Activated CD4-positive, alpha-beta T cell treated with anti-CD3 and anti-CD28 coated beads, Interleukin-2, amount 10 ng/mL, durations not matched to agents 24 days and 14 days (primary cell): ENCODE results near the gene SMAD6. TPM values are rescaled to one million over a fixed set of nuclear protein-coding genes. Genes with fewer than 3 reads are reported as not detected.

ENCODE experiments used
- DNase-seq: peaks from one replicate; pipeline ENCODE4 v3.0.0; 2022
- H3K27ac Mint-ChIP-seq: one replicate; pipeline ENCODE4 v1.8.0; 2022; ENCODE audit warnings: mild to moderate bottlenecking, mixed read lengths
- H3K27me3 Mint-ChIP-seq: one replicate; pipeline ENCODE4 v1.8.0; 2022; ENCODE audit warnings: mixed read lengths
- H3K36me3 Mint-ChIP-seq: one replicate; pipeline ENCODE4 v1.8.0; 2022; ENCODE audit warnings: low read depth, mild to moderate bottlenecking, mixed read lengths
- H3K4me1 Mint-ChIP-seq: one replicate; pipeline ENCODE4 v1.8.0; 2021; ENCODE audit warnings: mixed read lengths
- H3K4me3 Mint-ChIP-seq: one replicate; pipeline ENCODE4 v1.8.0; 2022; ENCODE audit warnings: mild to moderate bottlenecking, moderate library complexity, mixed read lengths
- H3K9me3 Mint-ChIP-seq: one replicate; pipeline ENCODE4 v1.8.0; 2021; ENCODE audit warnings: mixed read lengths
- intact Hi-C: fragments of 100-400 bp; cut with micrococcal nuclease; formaldehyde crosslinking; loops from one replicate; pipeline ENCODE4 v1.15.1; 2023
- total RNA-seq: library from RNA; stranded (reverse); gene quantifications from 2 replicates; pipeline ENCODE4 v1.2.3, GENCODE V29; 2022

Gene SMAD6
- total RNA-seq, 1 donor from 2014 or later = 0.40 TPM

GRCh38 chr15:66713843-66714508 lies 11.9 kb downstream of the SMAD6 start:
- H3K27me3 Mint-ChIP-seq = peaks cover 6% of the 10 kb centered on the region
- intact Hi-C loops = no loop called here
- H3K27ac Mint-ChIP-seq = no peak overlapping the region
- H3K36me3 Mint-ChIP-seq = no peaks in the 10 kb centered on the region
- H3K4me1 Mint-ChIP-seq = peaks cover 3% of the 10 kb centered on the region
- no peak overlapping the region for H3K4me3 Mint-ChIP-seq
- no peak for DNase-seq
- no peaks in the 10 kb centered on the region for H3K9me3 Mint-ChIP-seq

GRCh38 chr15:66714543-66714981 lies 12.5 kb downstream of the SMAD6 start:
- Mint-ChIP-seq H3K27me3 (peaks cover 6% of the 10 kb centered on the region), H3K4me3 (no peak overlapping the region), H3K9me3 (no peaks in the 10 kb centered on the region), H3K4me1 (peaks cover 6% of the 10 kb centered on the region), H3K36me3 (no peaks in the 10 kb centered on the region), H3K27ac (no peak overlapping the region)
- intact Hi-C loops = no loop called here
- DNase-seq = no peak

GRCh38 chr15:66715181-66715624 lies 13.2 kb downstream of the SMAD6 start:
- Mint-ChIP-seq H3K4me3 (no peak overlapping the region), H3K4me1 (peaks cover 12% of the 10 kb centered on the region), H3K27me3 (peaks cover 6% of the 10 kb centered on the region), H3K27ac (no peak overlapping the region), H3K36me3 (no peaks in the 10 kb centered on the region), H3K9me3 (no peaks in the 10 kb centered on the region)
- DNase-seq = no peak
- intact Hi-C loops = no loop called here

- Mint-ChIP-seq H3K9me3 (no peaks in the 10 kb centered on the region), H3K4me3 (no peak overlapping the region), H3K27ac (no peak overlapping the region), H3K4me1 (peaks cover 20% of the 10 kb centered on the region), H3K36me3 (no peaks in the 10 kb centered on the region), H3K27me3 (peaks cover 6% of the 10 kb centered on the region)
- no peak for DNase-seq
- intact Hi-C loops = no loop called here
Observed at GRCh38 chr15:66715720-66716655, 14.0 kb downstream of the SMAD6 start.

- Mint-ChIP-seq H3K27me3 (peaks cover 6% of the 10 kb centered on the region), H3K27ac (no peak overlapping the region), H3K36me3 (no peaks in the 10 kb centered on the region), H3K9me3 (no peaks in the 10 kb centered on the region), H3K4me3 (no peak overlapping the region), H3K4me1 (peaks cover 27% of the 10 kb centered on the region)
- no peak for DNase-seq
- intact Hi-C loops = no loop called here
Observed at GRCh38 chr15:66716656-66717020, 14.6 kb downstream of the SMAD6 start.

GRCh38 chr15:66718220-66718988 lies 16.4 kb downstream of the SMAD6 start:
- intact Hi-C loops = no loop called here
- H3K27me3 Mint-ChIP-seq = peaks cover 4% of the 10 kb centered on the region
- H3K4me1 Mint-ChIP-seq = peaks cover 33% of the 10 kb centered on the region
- H3K9me3 Mint-ChIP-seq = no peaks in the 10 kb centered on the region
- H3K4me3 Mint-ChIP-seq = no peak overlapping the region
- DNase-seq = no peak
- no peak overlapping the region for H3K27ac Mint-ChIP-seq
- no peaks in the 10 kb centered on the region for H3K36me3 Mint-ChIP-seq

GRCh38 chr15:66719471-66719870 lies 17.4 kb downstream of the SMAD6 start:
- intact Hi-C loops = no loop called here
- H3K27me3 Mint-ChIP-seq = peaks cover 6% of the 10 kb centered on the region
- no peaks in the 10 kb centered on the region for H3K36me3 Mint-ChIP-seq
- H3K4me1 Mint-ChIP-seq = peaks cover 33% of the 10 kb centered on the region
- H3K4me3 Mint-ChIP-seq = no peak overlapping the region
- no peak overlapping the region for H3K27ac Mint-ChIP-seq
- no peaks in the 10 kb centered on the region for H3K9me3 Mint-ChIP-seq
- no peak for DNase-seq

- H3K27me3 Mint-ChIP-seq = peaks cover 4% of the 10 kb centered on the region
Observed at GRCh38 chr15:66720206-66721010, 18.4 kb downstream of the SMAD6 start.

GRCh38 chr15:66721020-66721419 lies 19.0 kb downstream of the SMAD6 start:
- no peak for DNase-seq
- H3K36me3 Mint-ChIP-seq = no peaks in the 10 kb centered on the region
- no peaks in the 10 kb centered on the region for H3K9me3 Mint-ChIP-seq
- H3K4me3 Mint-ChIP-seq = peak overlapping the region; percentile 8
- H3K4me1 Mint-ChIP-seq = peaks cover 33% of the 10 kb centered on the region
- H3K27me3 Mint-ChIP-seq = peaks cover 3% of the 10 kb centered on the region
- H3K27ac Mint-ChIP-seq = peak overlapping the region; percentile 74
- intact Hi-C loops = loop anchor here (2.0 kb wide), 1 partner anchor 20 kb away; no protein-coding TSS in a partner anchor

More at GRCh38 chr15:66720206-66721010, 18.4 kb downstream of the SMAD6 start:
- Mint-ChIP-seq H3K36me3 (no peaks in the 10 kb centered on the region), H3K4me1 (peaks cover 33% of the 10 kb centered on the region), H3K27ac (peak overlapping the region; percentile 74), H3K9me3 (no peaks in the 10 kb centered on the region), H3K4me3 (peak overlapping the region; percentile 8)
- intact Hi-C loops = loop anchor here (2.0 kb wide), 1 partner anchor 20 kb away; no protein-coding TSS in a partner anchor
- DNase-seq = peak; percentile 80

- Mint-ChIP-seq H3K4me3 (no peak overlapping the region), H3K4me1 (peaks cover 33% of the 10 kb centered on the region), H3K27me3 (peaks cover 3% of the 10 kb centered on the region), H3K36me3 (no peaks in the 10 kb centered on the region), H3K9me3 (no peaks in the 10 kb centered on the region), H3K27ac (peak overlapping the region; percentile 74)
- intact Hi-C loops = loop anchor here (2.0 kb wide), 1 partner anchor 21 kb away; no protein-coding TSS in a partner anchor
- no peak for DNase-seq
Observed at GRCh38 chr15:66721501-66721937, 19.5 kb downstream of the SMAD6 start.

GRCh38 chr15:66721954-66722353 lies 19.9 kb downstream of the SMAD6 start:
- Mint-ChIP-seq H3K27ac (no peak overlapping the region), H3K36me3 (no peaks in the 10 kb centered on the region), H3K4me3 (no peak overlapping the region), H3K4me1 (peaks cover 33% of the 10 kb centered on the region), H3K27me3 (peaks cover 3% of the 10 kb centered on the region), H3K9me3 (no peaks in the 10 kb centered on the region)
- intact Hi-C loops = loop anchor here (2.0 kb wide), 1 partner anchor 21 kb away; no protein-coding TSS in a partner anchor
- no peak for DNase-seq

GRCh38 chr15:66722757-66723540 lies 20.9 kb downstream of the SMAD6 start:
- H3K27me3 Mint-ChIP-seq = peaks cover 3% of the 10 kb centered on the region
- intact Hi-C loops = no loop called here
- DNase-seq = no peak
- no peaks in the 10 kb centered on the region for H3K9me3 Mint-ChIP-seq
- H3K4me1 Mint-ChIP-seq = peaks cover 33% of the 10 kb centered on the region
- no peak overlapping the region for H3K27ac Mint-ChIP-seq
- no peaks in the 10 kb centered on the region for H3K36me3 Mint-ChIP-seq
- no peak overlapping the region for H3K4me3 Mint-ChIP-seq
